DOHH2 (cell line): ENCODE data around the gene KRTAP5-7.
"Not testable (repeated sequence)": the region's sequence is repeated elsewhere in the genome, so short reads cannot be mapped to it uniquely, and the experiment has no call there.

Experiments
- CTCF ChIP-seq: fragments of 200-600 bp; sonication (generic); IDR thresholded peaks from one replicate; pipeline ENCODE4 v1.5.1; 2014; ENCODE audit warnings: antibody characterized with exemption, mild to moderate bottlenecking, low read depth, low read length; ENCODE audit not compliant: poor library complexity, severe bottlenecking
- EZH2phosphoT487 ChIP-seq: fragments of 200-600 bp; sonication (generic); IDR thresholded peaks from 2 replicates; pipeline ENCODE4 v1.6.1; 2017; ENCODE audit warnings: borderline replicate concordance, mild to moderate bottlenecking, antibody characterized with exemption, low read length, moderate library complexity, mixed read lengths

- not testable (repeated sequence) for TF ChIP-seq EZH2phosphoT487, CTCF
Measured at GRCh38 chr11:71576688-71577465, 49.8 kb downstream of the KRTAP5-7 start.
